ENCODE results near the gene NTF3.

The NTF3 gene

DNA sequence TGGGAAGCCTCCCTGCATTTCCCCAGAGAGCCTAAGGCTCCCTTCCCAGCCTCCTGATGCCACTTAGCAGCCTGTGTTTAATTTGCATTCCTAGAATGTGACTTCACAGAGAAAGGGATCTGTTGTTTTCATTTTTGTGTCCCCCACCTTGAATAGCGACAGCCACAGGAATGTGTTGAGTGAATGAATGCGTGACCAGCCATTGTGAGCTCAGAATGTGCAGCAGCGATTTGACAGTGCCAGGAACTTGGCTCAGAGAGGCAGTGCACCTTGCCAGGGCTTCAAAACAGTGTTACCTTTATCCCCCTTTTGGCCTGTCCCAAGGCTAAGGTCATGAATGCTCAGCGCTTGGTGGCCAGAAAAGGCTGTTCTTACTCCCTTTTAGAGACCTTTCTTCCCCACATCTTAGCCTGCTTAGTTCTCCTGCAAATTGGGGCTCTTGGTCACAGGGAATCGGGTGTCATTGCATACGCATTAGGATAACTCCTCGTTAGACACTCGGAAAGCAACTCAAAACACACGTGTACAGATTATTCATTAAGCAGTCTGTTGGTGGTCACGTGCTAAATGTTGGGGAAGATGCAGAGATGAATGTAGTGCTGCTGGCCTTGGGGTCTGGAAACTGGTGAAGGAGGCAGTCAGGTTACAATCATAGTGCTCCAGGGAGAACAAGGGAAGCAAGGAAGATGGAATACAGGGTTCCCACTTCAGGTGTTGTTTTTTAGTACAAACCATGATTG lies 9.8 kb downstream of the NTF3 start:
- TF ChIP-seq MAX (IDR thresholded peaks at IDR 0.05; ENCODE audit: low read depth, low read length) (no peak), POLR2A (IDR thresholded peaks at IDR 0.05; ENCODE audit: extremely low read depth, insufficient read length) (no peak), MYC (IDR thresholded peaks at IDR 0.05; ENCODE audit: low read depth, low read length) (no peak), CTCF (IDR thresholded peaks at IDR 0.05; ENCODE audit: low read depth, low read length) (no peak)
- no peak overlapping the region for H3K4me3 ChIP-seq (ENCODE audit: low read depth, low read length)
- no peak for DNase-seq (ENCODE audit: low read depth)

- DNase-seq (ENCODE audit: low read depth), result peak; percentile 48
- H3K4me3 ChIP-seq (ENCODE audit: low read depth, low read length), result no peak overlapping the region
- TF ChIP-seq MAX (IDR thresholded peaks at IDR 0.05; ENCODE audit: low read depth, low read length), result no peak
- TF ChIP-seq CTCF (IDR thresholded peaks at IDR 0.05; ENCODE audit: low read depth, low read length), result peak; percentile 47
- TF ChIP-seq MYC (IDR thresholded peaks at IDR 0.05; ENCODE audit: low read depth, low read length), result no peak
- TF ChIP-seq POLR2A (IDR thresholded peaks at IDR 0.05; ENCODE audit: extremely low read depth, insufficient read length), result no peak
Observed at GRCh38 chr12:5442251-5443006, 10.5 kb downstream of the NTF3 start.

- TF ChIP-seq CTCF (IDR thresholded peaks at IDR 0.05; ENCODE audit: low read depth, low read length) (no peak), MYC (IDR thresholded peaks at IDR 0.05; ENCODE audit: low read depth, low read length) (no peak), POLR2A (IDR thresholded peaks at IDR 0.05; ENCODE audit: extremely low read depth, insufficient read length) (no peak)
- H3K4me3 ChIP-seq (ENCODE audit: low read depth, low read length), result no peak overlapping the region
- no peak for DNase-seq (ENCODE audit: low read depth)
Observed at GRCh38 chr12:5444520-5444919, 12.6 kb downstream of the NTF3 start.

GRCh38 chr12:5447320-5447719 lies 15.4 kb downstream of the NTF3 start:
- no peak overlapping the region for H3K4me3 ChIP-seq (ENCODE audit: low read depth, low read length)
- DNase-seq (ENCODE audit: low read depth), result no peak
- no peak for TF ChIP-seq CTCF (IDR thresholded peaks at IDR 0.05; ENCODE audit: low read depth, low read length)

DNA sequence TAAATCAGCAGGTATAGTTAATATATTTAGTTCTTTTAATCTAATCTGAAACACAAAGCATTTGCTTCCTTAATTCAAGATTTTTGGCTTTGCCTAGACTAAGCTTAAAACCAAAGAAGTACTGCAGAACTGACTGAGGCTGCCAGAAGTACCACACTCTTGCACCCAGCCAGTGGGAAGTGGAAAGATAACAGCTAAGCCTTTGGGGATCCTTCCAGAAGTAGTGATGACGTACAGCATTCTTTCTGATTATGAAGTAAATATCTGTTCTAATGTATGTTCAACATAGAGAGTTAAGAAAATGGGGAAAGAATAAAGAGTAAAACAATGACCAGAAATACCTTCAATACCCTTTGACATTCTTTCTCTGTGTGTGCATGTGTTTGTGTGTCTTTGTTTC lies 19.3 kb downstream of the NTF3 start:
- no peak for TF ChIP-seq MAX (IDR thresholded peaks at IDR 0.05; ENCODE audit: low read depth, low read length)
- TF ChIP-seq MYC (IDR thresholded peaks at IDR 0.05; ENCODE audit: low read depth, low read length), result no peak
- no peak for TF ChIP-seq POLR2A (IDR thresholded peaks at IDR 0.05; ENCODE audit: extremely low read depth, insufficient read length)
- no peak for TF ChIP-seq CTCF (IDR thresholded peaks at IDR 0.05; ENCODE audit: low read depth, low read length)
- H3K4me3 ChIP-seq (ENCODE audit: low read depth, low read length), result no peak overlapping the region
- DNase-seq (ENCODE audit: low read depth), result no peak

Data from NB4 (cell line).